ENCODE data around the gene ITPRID2. TPM values are rescaled to one million over a fixed set of nuclear protein-coding genes. Genes with fewer than 3 reads are reported as not detected.

The ITPRID2 gene
- total and polyA plus RNA-seq, 2 donors (not counting 1 experiment from before 2014, with no cell fraction given), result 8.9 to 47.6 TPM

DNA sequence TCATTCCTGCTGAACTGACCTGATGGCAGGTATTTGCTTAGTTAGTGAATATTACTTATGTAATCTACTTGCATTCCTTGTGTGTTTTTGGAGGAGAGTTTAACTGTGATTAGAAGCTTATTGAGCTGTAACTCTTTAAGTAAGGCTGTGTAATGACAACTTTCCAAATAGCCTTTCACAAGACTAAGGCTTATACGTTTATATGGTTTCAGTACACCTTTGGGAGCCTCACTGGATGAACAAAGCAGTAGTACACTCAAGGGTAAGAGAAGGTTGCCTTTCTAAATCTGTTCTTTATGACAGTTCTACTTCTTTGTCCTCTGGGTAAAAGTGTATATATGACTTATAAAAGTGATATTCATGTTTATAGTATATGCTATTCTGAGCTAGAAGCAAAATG, 4.3 kb downstream of the ITPRID2 start:
- DNase-seq (no peak), ATAC-seq (ENCODE audit: low read depth) (no peak)
- POLR2A ChIA-PET, result no interaction called here
- no CpG with 5 or more reads among the region's 1 CpG for WGBS (ENCODE audit: insufficient coverage)
- H3K9me3 ChIP-seq (ENCODE audit: control extremely low read depth in 1 of 3, control insufficient read depth in 2 of 3, insufficient read depth in 1 of 3, low read length in 2 of 3), result no peaks in the 10 kb centered on the region
- no peak overlapping the region for H3K4me3 ChIP-seq (ENCODE audit: control extremely low read depth in 1 of 5, extremely low read depth in 1 of 5, insufficient read depth in 1 of 5, low read depth in 2 of 5, low read length in 4 of 5)
- H3K36me3 ChIP-seq (replicated peaks in 1 of 2; ENCODE audit: control extremely low read depth in 1 of 2, control insufficient read depth in 1 of 2, extremely low read depth in 1 of 2, insufficient read depth in 2 of 2, low read length in 1 of 2), result no peaks in the 10 kb centered on the region
- no peaks in the 10 kb centered on the region for H3K79me2 ChIP-seq (ENCODE audit: control insufficient read depth, insufficient read depth, low read length)
- H2AFZ ChIP-seq (ENCODE audit: insufficient read depth, low read depth, low read length, poor library complexity, severe bottlenecking), result no peak overlapping the region
- Mint-ChIP-seq H3K27me3 (no peaks in the 10 kb centered on the region), H3K27ac (no peak overlapping the region), H3K9me3 (ENCODE audit: insufficient read depth) (no peaks in the 10 kb centered on the region), H3K4me3 (no peak overlapping the region), H3K4me1 (peaks cover 33% of the 10 kb centered on the region)
- no peak overlapping the region for H3K27ac ChIP-seq (ENCODE audit: low read length in 2 of 2)
- H3K4me2 ChIP-seq (replicated peaks; ENCODE audit: low read depth, low read length, poor library complexity, severe bottlenecking), result no peak overlapping the region
- no peaks in the 10 kb centered on the region for H3K27me3 ChIP-seq (replicated peaks in 1 of 4; ENCODE audit: control extremely low read depth in 1 of 4, control insufficient read depth in 3 of 4, insufficient read depth in 4 of 4, low read length in 3 of 4)
- no peak overlapping the region for H3K9ac ChIP-seq (ENCODE audit: low read length)
- no peaks in the 10 kb centered on the region for H4K20me1 ChIP-seq (ENCODE audit: control insufficient read depth, insufficient read depth, low read length, poor library complexity, severe bottlenecking)
- CTCF ChIA-PET, result interaction anchor here (1.4 kb wide), 1 partner anchor 9 kb away, joined by 6 read pairs; no protein-coding TSS in a partner anchor
- intact Hi-C loops (cut with micrococcal nuclease), result loop anchor here (10.0 kb wide), 4 partner anchors 431 to 1229 kb away; partner anchors contain the start of gene NUP35
- peaks cover 4 to 18% of the 10 kb centered on the region in 2 donors for H3K4me1 ChIP-seq (ENCODE audit: control insufficient read depth in 2 of 2, insufficient read depth in 2 of 2, low read length in 2 of 2)
- TF ChIP-seq, protein P1, sequence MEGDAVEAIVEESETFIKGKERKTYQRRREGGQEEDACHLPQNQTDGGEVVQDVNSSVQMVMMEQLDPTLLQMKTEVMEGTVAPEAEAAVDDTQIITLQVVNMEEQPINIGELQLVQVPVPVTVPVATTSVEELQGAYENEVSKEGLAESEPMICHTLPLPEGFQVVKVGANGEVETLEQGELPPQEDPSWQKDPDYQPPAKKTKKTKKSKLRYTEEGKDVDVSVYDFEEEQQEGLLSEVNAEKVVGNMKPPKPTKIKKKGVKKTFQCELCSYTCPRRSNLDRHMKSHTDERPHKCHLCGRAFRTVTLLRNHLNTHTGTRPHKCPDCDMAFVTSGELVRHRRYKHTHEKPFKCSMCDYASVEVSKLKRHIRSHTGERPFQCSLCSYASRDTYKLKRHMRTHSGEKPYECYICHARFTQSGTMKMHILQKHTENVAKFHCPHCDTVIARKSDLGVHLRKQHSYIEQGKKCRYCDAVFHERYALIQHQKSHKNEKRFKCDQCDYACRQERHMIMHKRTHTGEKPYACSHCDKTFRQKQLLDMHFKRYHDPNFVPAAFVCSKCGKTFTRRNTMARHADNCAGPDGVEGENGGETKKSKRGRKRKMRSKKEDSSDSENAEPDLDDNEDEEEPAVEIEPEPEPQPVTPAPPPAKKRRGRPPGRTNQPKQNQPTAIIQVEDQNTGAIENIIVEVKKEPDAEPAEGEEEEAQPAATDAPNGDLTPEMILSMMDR (IDR thresholded peaks at IDR 0.05), result no peak
- TF ChIP-seq EZH2 (IDR thresholded peaks at IDR 0.05; ENCODE audit: borderline replicate concordance, insufficient read depth, low read depth, low read length, poor library complexity, severe bottlenecking), result no peak

DNA sequence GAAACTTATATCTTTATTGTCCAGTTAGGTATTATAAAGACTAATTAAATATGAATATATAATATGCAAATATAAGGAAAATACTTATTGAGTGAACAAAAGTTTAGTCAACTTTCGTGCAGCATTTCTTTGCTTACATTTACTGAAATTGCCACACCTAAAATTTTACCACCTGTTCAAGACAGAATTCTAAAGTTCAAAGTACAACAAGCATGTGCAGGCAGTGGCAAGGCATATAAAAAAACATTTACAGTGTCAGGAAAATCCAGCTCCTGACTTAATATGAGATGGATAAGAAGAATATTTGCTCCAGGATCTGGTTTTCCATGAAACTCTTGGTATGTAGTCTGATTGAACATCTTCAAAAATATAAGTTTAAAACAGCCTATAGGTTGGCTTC, 4.8 kb downstream of the ITPRID2 start:
- ATAC-seq (ENCODE audit: low read depth) (no peak), DNase-seq (no peak)
- ChIA-PET CTCF (interaction anchor here (1.4 to 2.2 kb wide), 2 partner anchors 8 to 13 kb away, joined by 5 to 6 read pairs; no protein-coding TSS in a partner anchor), POLR2A (no interaction called here)
- Mint-ChIP-seq H3K9me3 (ENCODE audit: insufficient read depth) (no peaks in the 10 kb centered on the region), H3K27ac (no peak overlapping the region), H3K4me3 (no peak overlapping the region), H3K27me3 (no peaks in the 10 kb centered on the region), H3K4me1 (peaks cover 30% of the 10 kb centered on the region)
- H3K79me2 ChIP-seq (ENCODE audit: control insufficient read depth, insufficient read depth, low read length), result no peaks in the 10 kb centered on the region
- TF ChIP-seq EZH2 (IDR thresholded peaks at IDR 0.05; ENCODE audit: borderline replicate concordance, insufficient read depth, low read depth, low read length, poor library complexity, severe bottlenecking), result no peak
- TF ChIP-seq, protein P1 (IDR thresholded peaks at IDR 0.05), result no peak
- H3K36me3 ChIP-seq (replicated peaks in 1 of 2; ENCODE audit: control extremely low read depth in 1 of 2, control insufficient read depth in 1 of 2, extremely low read depth in 1 of 2, insufficient read depth in 2 of 2, low read length in 1 of 2), result no peaks in the 10 kb centered on the region
- no CpG with 5 or more reads among the region's 1 CpG for whole genome bisulfite sequencing (ENCODE audit: insufficient coverage)
- no peak overlapping the region for H3K27ac ChIP-seq (ENCODE audit: low read length in 2 of 2)
- H3K27me3 ChIP-seq (replicated peaks in 1 of 4; ENCODE audit: control extremely low read depth in 1 of 4, control insufficient read depth in 3 of 4, insufficient read depth in 4 of 4, low read length in 3 of 4), result no peaks in the 10 kb centered on the region
- H4K20me1 ChIP-seq (ENCODE audit: control insufficient read depth, insufficient read depth, low read length, poor library complexity, severe bottlenecking), result no peaks in the 10 kb centered on the region
- no peaks in the 10 kb centered on the region for H3K9me3 ChIP-seq (ENCODE audit: control extremely low read depth in 1 of 3, control insufficient read depth in 2 of 3, insufficient read depth in 1 of 3, low read length in 2 of 3)
- H3K9ac ChIP-seq (ENCODE audit: low read length), result no peak overlapping the region
- H3K4me3 ChIP-seq (ENCODE audit: control extremely low read depth in 1 of 5, extremely low read depth in 1 of 5, insufficient read depth in 1 of 5, low read depth in 2 of 5, low read length in 4 of 5), result no peak overlapping the region
- no peak overlapping the region for H3K4me2 ChIP-seq (replicated peaks; ENCODE audit: low read depth, low read length, poor library complexity, severe bottlenecking)
- no peak overlapping the region for H2AFZ ChIP-seq (ENCODE audit: insufficient read depth, low read depth, low read length, poor library complexity, severe bottlenecking)
- H3K4me1 ChIP-seq (ENCODE audit: control insufficient read depth in 2 of 2, insufficient read depth in 2 of 2, low read length in 2 of 2), result peaks cover under 1 to 14% of the 10 kb centered on the region in 2 donors
- intact Hi-C loops (cut with micrococcal nuclease), result loop anchor here (10.0 kb wide), 4 partner anchors 431 to 1229 kb away; partner anchors contain the start of gene NUP35
